Fibroblast of gingiva (primary cell): ENCODE measurements around the gene HOXA6.

Source experiments
- DNase-seq: peaks from one replicate; pipeline ENCODE4 v3.0.0-alpha.2; 2011; ENCODE audit warnings: low read depth

HOXA6 gene

DNA sequence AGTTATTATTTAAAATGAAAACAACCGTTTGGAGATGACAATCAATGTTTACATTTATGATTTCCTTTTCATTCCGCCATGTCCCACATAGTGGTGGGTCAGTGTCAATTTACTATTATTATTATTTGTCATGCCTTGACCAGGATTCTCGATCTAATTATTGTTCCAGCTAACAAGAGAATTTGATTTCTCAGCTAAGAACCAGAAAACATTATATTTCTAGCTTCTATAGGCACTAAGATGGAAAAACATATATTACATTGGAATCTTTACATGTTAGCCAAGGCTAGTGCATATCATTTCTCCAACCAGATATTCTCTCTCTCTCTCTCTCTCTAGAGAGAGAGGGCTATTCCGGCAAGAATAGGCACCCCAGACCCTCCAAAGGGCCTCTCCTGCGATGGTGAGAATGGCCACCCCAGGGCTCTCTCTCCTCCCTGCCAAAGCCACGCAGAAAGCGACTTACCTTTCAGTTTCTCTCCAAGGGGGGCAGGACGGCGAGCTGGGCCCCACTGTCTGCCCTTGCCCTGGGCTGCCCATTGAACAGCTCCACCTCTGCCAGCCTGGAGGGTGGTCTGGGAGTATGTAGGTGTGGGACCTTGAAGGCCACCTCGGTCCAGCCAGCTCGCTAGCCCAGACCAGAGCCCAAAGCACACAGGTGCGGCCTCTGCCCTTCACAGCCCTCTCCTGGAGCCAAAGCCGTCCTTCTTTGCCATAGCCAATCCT lies 2.4 kb upstream of the HOXA6 start:
- DNase-seq: no peak

DNA sequence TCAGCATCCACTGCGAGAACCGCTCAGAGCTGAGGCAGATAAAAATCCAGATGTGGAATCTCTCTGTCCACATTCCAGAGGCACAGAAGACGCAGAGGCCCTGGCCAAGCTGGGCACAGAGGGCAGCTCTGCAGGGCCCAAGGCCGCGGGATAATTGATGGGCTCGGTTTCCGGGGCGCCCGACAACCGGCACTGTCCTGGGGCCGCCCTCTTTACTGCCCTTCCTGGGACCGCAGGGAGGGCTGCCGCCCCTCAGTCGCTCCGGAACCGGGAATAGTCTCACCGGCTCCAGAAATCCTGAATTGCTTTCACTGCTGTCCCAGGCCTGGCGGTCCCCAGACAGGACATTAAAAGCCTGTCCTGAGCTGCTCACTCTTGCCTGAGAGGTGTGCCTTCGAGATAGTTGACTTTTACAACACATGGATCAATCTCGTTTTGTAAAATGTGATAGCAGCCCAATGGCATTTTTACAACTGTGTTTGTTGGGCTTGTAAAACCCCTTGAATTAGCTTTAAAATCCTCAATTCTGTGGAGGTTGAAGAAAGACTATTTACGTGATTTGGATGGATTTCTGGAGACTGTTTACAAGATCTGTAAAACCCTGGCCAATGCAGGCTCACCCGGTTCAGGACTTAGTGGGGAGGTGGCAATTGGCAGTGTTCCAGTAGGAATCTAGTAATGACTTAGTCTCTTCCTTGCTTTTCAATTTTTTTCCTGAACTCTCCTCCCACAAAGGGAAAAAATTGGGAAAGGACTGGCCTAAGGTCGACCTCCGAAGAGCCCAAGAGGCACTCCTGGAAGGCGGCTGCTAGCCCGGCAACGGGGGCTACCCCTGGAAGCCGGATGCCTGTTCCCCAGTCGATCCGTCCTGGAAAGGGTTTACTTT lies 1.4 kb upstream of the HOXA6 start:
- no peak for DNase-seq

DNA sequence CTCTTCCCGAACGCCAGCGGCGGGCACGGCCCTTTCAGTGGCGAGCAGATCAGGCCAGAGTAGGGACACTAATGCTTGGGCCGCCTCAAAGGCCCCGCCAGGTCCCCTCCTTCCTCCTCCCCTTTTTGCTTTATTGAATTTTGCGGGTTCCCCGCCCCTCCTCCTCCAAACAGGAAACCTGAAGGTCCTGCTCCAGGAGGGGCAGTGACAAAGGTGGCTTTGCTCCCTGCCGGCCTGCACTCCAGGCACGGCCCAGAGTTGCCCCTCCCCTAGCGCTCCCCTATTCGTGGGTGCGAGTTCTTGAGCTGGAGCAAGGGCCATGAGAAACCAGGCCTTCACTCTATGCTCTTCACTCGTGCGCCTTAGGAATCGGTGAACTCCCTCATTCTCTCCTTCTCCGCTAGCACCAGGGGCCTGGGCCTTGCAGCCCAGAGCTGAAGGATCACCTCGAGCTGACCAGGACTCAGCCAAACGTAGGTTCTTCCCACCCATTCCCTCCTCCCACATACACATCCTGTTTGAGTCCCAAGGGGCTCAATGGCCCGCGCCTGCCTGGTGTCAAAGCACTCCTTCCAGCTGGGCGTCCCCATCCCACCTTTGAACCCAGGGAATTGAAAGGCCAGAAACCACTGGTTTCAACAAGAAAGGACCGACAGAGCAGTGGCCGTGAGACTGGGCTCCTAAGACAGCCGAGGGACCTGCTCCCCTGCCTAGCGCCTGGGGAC lies 619 bp upstream of the HOXA6 start:
- DNase-seq: no peak

DNA sequence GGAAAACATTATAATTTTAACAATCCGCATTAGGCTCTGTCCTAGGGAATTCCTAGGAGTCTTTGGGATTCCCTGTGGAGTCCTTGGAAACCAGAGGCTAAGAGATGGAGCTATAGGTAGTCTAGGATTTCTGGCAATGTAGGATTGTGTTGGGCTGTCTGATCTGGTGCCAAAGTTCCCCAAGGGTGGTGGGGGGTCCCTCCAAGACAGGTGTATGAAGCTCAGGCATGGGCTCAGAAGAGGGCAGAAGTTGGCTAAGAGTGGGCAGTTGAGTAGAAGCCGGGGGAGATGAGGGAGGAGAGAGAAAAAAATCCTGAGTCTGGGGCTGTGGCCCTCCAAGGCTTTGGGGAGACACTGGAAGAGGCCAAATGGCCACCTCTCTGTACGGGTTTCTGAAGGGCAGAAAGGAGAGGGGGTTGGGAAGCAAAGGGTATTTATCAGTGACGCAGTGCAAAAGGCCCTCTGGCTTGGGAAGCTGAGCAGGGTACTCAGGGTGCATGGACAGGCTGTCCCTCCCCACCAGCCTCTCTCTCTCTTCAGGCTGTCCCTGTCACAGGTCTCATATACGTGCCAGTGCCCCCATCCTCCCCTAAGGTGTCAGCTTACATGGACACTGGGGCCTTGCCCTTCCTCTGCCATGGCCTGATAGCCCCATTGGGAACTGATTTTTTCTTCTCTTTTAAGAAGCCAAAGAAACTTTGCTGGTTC lies 929 bp downstream of the HOXA6 start:
- no peak for DNase-seq

DNA sequence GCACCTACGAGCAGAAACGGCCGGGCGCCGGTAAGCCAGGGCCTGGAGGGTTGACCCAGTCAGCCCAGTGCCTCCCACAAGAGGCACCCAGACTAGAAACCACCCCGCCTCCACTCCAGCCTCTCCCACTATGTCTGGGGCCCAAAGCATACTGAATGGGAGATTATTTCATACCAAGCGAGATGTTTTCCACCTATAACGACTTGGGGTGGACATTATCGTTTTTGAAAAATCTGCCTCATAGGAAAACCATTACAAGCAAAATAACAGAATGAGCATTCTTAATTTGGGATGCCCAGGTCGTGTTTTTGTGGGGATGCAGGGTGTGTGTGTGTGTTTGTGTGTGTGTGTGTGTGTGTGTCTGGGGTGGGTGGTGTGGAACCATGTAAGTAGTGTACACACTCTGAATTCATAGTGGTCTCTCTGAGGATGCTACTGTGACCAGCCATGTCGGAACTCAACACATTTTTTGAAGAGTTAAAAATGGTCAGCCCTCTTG lies 1.6 kb downstream of the HOXA6 start:
- no peak for DNase-seq

DNA sequence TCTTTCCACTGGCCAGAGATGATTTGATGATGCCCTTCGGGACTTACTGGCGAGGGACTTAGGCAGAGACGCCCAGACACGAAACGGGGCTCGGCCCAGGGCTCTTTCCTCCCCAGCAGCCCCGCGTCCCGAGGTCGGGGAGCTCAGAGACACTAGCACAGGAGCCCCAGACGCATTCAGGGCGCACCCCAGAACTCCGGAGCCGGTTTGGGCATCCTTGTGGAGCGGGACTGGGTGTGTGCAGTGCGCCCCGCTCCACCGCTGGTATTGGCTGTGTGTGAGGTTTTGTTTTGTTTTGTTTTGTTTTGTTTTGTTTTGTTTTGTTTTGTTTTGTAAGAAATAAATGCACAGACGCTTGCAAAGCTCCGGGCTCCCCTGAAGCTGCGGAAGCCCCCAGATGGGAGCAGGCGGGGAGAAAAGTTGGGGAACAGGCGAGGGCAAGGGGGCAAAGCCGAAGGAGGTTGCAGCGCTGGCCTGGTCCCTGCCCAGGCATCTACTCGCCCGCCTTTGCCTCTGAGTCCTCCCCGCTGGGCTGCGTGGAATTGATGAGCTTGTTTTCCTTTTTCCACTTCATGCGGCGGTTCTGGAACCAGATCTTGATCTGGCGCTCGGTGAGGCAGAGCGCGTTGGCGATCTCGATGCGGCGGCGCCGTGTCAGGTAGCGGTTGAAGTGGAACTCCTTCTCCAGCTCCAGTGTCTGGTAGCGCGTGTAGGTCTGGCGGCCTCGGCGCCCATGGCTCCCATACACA lies 2.2 kb downstream of the HOXA6 start:
- no peak for DNase-seq

DNA sequence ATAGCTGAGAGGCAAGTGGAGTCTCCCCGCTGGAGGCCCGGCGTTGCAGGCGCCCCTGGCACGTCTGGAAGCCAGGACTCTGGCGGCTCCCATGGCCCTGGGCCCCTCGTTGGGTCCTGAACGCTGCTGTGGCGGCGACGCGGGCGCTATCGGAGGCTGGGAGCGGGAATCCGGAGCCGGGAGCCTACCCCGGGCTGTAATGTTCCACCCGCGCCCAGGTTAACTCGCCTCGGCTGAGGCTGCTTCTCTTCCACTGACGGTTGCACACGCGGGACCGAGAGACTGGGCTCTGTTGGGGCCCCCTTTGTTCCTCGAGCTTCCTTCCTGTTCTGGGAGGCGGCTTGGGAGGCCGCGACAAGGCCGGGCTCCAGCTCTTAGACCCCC lies 2.8 kb downstream of the HOXA6 start:
- DNase-seq: no peak

DNA sequence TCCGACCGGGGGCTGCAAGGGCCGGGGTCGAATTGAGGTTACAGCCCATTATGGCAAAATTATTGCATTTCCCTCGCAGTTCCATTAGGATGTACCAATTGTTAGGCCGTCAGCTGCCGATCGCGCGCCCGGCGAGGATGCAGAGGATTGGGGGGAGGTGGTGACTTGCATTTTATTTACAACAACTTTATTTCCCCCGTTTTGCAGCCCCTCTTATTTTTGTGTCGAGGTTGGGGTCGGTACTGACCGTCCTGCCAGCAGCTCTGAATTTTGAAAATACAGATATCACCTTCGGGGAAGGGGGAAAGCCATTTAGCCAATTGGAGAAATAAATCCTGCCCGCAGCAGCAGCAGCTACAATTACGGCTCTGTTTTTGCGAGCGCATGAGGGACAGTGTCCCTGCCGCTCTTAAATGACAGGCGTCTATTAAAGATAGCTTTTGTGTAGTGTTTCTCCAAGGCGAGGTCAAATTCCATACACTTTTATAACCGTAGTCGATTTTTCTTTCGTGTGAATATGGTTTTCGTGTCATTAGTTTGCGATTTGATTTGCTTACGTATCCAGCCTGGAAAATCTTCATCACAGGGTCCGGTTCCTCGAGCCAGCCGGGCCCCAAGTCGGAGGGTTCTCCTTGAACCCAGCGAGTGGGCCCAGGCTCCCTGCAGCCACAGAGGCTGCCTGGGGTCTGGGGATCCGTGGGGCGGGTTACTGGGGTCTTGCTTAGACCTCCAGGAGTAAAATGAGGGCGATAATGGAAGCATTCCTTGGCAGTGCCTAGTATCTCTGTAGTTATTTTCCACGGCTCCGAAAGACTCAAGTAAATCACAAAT lies 3.4 kb downstream of the HOXA6 start:
- no peak for DNase-seq

DNA sequence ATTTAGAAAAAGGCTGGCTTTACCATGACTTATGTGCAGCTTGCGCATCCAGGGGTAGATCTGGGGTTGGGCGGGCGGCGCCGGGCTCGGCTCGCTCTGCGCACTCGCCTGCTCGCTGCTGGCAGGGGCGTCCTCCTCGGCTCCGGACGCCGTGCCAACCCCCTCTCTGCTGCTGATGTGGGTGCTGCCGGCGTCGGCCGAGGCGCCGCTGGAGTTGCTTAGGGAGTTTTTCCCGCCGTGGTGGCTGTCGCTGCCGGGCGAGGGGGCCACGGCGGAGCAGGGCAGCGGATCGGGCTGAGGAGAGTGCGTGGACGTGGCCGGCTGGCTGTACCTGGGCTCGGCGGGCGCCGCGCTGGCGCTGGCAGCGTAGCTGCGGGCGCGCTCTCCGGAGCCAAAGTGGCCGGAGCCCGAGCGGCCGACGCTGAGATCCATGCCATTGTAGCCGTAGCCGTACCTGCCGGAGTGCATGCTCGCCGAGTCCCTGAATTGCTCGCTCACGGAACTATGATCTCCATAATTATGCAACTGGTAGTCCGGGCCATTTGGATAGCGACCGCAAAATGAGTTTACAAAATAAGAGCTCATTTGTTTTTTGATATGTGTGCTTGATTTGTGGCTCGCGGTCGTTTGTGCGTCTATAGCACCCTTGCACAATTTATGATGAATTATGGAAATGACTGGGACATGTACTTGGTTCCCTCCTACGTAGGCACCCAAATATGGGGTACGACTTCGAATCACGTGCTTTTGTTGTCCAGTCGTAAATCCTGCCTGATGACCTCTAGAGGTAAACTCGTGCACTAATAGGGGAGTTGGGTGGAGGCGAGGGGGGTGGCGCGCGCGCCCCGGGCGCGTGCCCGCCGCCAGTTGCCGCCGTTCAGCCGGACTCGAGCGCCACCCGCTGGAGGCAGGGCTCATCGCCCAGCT lies 4.3 kb downstream of the HOXA6 start, which contains the start of gene HOXA5:
Gene HOXA5 (minus strand): TSS at position 659 of the 927 bp plus-strand sequence. CDS start 74 bp downstream, at position 585.
- no peak for DNase-seq

DNA sequence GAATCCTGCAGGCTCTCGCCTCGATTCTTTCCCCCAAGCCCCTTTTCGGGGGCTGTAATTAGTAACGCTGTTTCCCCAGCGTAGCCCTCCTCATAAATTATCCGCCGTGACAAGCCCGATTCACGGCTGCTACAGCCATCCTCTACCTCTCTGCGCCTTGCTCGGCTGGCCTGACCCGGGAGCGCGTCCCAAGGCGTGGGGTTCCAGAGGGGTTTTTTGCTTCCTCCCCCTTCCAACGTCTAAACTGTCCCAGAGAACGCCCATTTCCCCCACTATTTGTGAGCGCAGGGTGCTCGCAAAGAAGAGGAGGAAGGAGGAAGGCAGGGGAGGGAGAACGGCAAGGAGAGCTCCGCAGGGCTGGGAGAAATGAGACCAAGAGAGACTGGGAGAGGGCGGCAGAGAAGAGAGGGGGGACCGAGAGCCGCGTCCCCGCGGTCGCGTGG lies 5.0 kb downstream of the HOXA6 start:
- no peak for DNase-seq

DNA sequence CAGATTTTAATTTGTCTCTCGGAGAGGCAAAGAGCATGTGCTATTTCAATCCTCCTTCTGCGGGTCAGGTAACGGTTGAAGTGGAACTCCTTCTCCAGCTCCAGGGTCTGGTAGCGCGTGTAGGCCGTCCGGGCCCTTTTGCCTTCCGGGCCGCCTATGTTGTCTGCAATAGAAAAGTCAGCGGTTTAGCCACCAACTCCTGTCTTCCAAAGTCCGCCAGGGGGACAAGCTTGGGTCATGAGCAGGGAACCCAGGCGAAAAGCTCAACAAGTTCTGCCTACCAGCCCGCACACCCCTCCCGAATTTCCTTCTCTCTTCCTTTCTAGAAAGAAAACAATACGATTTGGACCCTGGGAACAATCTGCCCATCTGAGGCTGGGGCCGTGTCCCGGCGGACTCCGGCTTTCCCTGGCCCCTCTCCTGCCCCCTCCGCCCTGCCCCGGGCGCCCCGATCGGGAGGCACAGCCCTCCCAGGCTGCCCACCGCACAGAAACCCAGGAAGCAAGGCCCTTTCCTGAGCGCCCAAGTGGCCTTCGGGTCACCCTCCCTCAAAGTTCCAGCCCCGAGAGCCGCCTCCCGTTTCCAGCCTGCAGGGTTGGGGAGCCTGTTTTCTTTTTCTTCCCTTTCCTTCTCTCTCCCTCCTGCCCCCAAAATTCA lies 5.5 kb downstream of the HOXA6 start:
- DNase-seq: no peak

DNA sequence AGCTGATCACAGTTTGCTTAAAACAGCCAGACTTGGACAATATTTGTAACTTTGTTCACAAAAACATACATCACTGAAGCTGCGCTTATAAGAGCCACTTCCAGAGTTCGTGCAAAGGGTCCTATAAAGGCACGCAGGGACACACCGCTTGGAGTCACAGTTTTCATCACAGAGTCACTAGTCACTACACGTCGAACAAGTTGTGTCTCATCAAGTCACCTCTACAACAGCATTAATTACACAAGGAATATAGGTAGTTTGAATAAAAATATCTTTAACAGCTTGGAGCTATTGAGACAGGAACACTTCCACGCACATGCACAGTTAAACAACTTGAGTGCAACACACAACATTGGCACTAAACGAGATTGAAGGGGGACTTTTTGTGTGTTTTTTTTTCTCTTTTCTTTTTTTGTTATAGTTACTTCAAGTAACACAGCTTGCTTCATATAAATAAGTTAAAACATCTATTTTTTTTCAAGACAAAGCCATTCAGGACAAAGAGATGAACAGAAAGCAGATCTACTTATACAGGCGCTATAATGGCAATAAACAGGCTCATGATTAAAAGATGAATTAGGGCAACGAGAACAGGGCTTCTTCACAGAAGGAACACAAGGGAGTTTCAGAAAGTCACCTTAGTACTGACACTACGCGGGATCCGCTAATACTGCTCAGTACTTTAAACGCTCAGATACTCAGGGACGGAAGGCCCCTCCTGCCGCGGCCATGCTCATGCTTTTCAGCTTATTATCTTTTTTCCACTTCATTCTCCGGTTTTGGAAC lies 6.2 kb downstream of the HOXA6 start:
- DNase-seq: no peak

DNA sequence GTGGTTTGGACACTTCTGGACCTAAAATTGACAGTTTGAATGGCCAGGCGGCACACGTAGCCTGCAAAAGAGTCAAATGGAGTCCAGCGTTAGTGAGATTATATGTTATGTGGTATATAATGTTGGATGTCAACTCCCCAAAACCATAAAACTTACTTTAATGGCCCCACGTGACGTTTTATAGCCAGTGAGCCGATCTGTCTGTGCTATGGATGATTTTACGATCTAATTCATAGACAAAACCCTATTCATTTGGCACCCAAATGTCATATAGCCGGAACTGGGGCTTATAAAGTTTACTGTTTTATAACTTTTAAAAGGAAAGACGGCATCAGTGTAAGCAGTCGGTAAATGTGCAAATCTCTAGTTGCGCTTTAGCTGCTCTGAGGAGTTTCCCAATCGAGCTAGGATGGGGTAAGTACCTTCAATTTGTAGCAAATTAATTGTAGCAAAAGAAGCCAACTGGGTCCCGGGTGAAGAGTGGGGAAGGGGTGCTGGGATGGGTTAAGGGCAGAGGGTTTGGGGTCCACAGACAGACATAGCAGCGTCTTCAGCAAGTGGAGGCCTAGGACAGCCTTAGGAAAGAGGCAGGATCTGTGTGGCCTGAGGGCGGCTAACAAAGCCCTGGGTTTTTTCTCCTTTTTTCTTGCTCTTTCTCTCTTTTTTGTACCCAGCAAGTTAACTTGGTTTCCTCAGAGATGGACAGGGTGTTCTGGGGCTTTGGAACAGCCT lies 7.3 kb downstream of the HOXA6 start:
- DNase-seq: no peak

DNA sequence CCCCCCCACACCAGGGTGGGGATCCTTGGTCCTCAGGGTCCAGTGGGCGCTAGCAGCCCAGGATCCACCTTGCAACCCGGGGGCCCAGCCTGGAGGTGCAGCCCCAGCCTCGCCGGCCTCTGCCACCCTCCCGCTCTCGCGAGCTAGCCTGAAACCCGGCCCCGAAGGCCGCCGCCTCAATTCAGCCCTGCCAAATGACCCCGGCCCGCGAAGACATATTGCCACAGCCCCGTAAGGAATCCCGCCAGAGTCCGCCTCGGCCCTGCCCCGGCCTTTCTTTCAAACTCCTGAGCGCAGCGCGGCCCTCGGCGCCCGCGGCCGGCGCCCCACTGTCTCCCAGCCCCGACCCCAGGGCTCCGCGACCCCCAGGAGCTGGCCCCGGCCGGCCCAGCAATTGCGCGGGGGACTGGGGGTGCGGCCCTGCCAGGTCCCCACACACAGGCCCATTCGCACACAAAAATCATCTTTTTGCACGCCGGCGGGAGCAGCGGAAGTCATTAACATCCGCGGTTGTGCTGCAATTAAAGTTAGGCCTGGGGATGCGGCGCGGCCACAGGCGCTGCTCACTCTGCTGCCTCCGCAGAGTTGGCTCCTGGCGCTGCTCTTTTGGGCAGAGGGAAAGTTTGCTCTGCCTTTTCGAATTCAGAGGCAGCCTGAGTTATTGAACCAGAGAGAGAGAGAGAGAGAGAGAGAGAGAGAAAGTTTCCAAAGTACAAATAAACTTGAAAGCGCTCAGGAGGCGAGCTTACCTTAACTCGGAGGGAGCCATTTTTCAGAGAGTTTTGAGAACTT lies 8.0 kb downstream of the HOXA6 start:
- DNase-seq: no peak

DNA sequence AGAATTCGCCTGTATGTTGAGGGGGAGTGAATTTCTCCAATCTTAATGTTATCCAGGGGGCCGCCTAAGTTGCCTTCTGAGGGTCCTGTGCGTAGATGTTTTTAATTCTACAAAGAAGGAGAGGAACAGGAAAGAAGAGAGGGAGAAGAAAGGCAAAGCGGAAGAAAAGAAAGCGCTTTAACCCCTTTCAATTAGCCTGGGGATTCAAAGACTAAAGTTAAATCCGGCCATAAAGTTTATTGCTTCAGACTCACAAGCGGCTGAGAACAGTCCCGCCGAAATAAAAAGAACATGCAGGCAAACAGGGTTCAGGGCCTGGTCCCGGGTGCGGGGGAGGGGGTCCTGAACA lies 8.6 kb downstream of the HOXA6 start:
- no peak for DNase-seq

DNA sequence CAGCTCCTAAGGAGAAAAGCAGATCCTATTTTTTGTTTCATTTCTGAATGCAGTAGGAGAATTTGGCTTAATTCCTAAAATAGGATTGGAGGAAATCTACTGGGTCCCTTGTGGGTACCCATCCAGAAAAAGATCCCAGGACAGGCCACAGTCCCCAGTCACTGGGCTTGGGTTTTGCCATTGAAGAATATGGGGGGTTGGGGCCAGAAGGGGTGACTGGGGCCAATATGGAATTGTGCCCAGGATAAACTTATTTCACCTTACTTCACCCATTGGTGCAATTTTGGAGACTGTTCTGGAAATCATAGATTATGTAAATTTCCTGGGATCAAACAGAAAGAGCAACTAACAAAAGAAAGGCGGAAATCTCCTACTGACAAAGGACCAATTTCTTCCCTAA lies 9.1 kb downstream of the HOXA6 start:
- no peak for DNase-seq
